ENCODE results near the gene PLA2G2D.

Gene PLA2G2D

DNA sequence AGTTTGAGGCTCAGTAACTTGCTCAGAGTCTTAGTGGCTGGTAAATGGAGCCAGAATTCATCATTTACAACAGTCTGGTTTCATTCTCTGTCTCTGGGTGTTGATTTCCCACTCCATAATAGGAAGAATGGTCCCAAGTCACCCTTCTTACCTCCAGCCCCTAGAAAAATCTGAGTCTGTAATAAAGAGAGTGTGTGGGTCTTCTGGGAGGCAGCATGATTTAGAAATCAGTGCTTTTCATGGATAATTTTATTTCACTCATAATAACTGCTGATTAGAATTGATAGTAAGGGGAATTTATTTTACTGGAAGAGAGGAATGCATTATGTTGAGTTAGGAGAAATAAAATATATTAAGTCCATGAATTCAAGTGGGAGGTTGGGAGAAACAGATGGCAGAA lies 2.1 kb downstream of the PLA2G2D start:
- TF ChIP-seq, protein P1, sequence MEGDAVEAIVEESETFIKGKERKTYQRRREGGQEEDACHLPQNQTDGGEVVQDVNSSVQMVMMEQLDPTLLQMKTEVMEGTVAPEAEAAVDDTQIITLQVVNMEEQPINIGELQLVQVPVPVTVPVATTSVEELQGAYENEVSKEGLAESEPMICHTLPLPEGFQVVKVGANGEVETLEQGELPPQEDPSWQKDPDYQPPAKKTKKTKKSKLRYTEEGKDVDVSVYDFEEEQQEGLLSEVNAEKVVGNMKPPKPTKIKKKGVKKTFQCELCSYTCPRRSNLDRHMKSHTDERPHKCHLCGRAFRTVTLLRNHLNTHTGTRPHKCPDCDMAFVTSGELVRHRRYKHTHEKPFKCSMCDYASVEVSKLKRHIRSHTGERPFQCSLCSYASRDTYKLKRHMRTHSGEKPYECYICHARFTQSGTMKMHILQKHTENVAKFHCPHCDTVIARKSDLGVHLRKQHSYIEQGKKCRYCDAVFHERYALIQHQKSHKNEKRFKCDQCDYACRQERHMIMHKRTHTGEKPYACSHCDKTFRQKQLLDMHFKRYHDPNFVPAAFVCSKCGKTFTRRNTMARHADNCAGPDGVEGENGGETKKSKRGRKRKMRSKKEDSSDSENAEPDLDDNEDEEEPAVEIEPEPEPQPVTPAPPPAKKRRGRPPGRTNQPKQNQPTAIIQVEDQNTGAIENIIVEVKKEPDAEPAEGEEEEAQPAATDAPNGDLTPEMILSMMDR (IDR thresholded peaks at IDR 0.05) = no peak
- Histone ChIP-seq H3K36me3 (no peaks in the 10 kb centered on the region), H3K4me1 (ENCODE audit: control insufficient read depth in 1 of 2, insufficient read depth in 1 of 2, low read depth in 1 of 2, low read length in 1 of 2) (no peaks in the 10 kb centered on the region), H3K27ac (no peak overlapping the region), H3K27me3 (peaks cover 12% of the 10 kb centered on the region), H3K4me3 (ENCODE audit: low read depth in 1 of 2, low read length in 1 of 2) (no peak overlapping the region), H3K9me3 (no peaks in the 10 kb centered on the region)

DNA sequence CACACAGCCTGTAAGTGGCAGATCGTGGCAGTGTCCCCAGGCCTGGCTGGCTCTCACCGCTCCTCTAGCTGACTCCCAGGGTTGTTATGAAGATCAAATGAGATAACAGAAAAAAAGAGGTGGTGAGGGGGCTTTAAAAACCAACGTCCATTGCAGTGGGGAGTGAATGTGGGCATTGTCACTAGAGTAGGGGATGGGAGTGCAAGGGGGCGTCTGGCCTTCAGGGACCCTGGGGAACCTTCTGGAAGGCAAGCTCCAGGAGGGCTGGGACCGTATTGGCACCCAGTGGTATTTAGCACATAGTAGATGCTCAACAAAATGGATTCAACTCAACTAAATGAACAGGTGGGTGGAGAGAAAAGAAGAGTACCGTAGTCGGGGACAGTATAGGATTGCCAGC lies 3.4 kb downstream of the PLA2G2D start:
- TF ChIP-seq, protein P1 (IDR thresholded peaks at IDR 0.05) = no peak
- no peaks in the 10 kb centered on the region for H3K9me3 ChIP-seq
- no peaks in the 10 kb centered on the region for H3K36me3 ChIP-seq
- peaks cover 7% of the 10 kb centered on the region for H3K27me3 ChIP-seq
- no peak overlapping the region for H3K4me3 ChIP-seq (ENCODE audit: low read depth in 1 of 2, low read length in 1 of 2)
- no peaks in the 10 kb centered on the region for H3K4me1 ChIP-seq (ENCODE audit: control insufficient read depth in 1 of 2, insufficient read depth in 1 of 2, low read depth in 1 of 2, low read length in 1 of 2)
- H3K27ac ChIP-seq = no peak overlapping the region

DNA sequence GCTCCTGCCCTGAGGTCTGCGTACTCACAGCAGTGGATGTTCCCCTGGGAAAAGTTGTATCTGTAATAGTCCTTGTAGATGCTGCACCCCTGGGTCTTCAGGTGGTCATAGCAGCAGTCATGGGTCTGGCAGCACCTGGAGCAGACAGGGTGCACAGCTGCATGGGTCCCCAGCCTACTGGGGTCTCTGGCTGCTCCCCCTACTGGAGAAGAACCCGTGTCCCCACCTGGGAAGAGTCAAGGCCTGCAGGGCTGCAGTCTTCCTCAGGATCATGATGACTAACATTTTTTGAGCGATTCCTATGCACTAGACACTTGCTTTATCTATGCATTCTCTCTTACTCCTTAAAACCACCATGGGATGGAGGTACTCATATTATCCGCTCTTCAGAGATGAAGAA lies 3.9 kb downstream of the PLA2G2D start:
- Histone ChIP-seq H3K4me3 (ENCODE audit: low read depth in 1 of 2, low read length in 1 of 2) (no peak overlapping the region), H3K27ac (no peak overlapping the region), H3K4me1 (ENCODE audit: control insufficient read depth in 1 of 2, insufficient read depth in 1 of 2, low read depth in 1 of 2, low read length in 1 of 2) (no peaks in the 10 kb centered on the region), H3K27me3 (peaks cover 7% of the 10 kb centered on the region), H3K9me3 (no peaks in the 10 kb centered on the region), H3K36me3 (no peaks in the 10 kb centered on the region)
- TF ChIP-seq, protein P1 (IDR thresholded peaks at IDR 0.05) = no peak

DNA sequence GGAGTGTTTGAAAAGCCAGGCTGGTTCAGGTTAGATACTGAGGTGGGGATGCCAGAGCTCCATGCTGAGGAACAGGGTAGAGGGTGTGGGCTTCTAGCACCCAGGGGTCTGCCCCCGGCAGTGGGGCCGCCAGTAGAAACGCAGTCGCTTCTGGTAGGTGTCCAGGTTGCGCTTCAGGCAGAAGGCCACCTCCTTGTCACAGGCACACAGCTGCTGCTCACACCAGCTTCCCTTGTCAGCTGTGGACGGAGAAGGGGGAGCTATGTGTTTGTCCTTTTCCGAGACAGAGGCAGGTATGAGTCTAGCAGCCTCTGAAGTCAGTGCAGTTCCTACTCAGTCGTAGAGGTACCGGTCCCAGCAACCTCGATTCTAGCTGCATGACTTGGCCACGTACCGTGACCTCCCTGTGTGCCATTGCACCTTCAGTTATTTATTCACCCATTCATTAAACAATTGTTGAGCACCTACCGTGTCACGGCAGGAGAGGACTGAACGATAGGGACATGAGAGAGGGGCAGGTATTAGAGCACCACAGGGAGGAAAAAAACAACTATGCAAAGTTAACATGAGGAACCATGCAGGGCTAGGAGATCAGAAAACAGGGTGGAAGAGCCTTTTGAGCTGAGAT lies 5.2 kb downstream of the PLA2G2D start:
- Histone ChIP-seq H3K4me1 (ENCODE audit: control insufficient read depth in 1 of 2, insufficient read depth in 1 of 2, low read depth in 1 of 2, low read length in 1 of 2) (no peaks in the 10 kb centered on the region), H3K36me3 (no peaks in the 10 kb centered on the region), H3K27ac (no peak overlapping the region), H3K9me3 (no peaks in the 10 kb centered on the region), H3K27me3 (peaks cover 5% of the 10 kb centered on the region), H3K4me3 (ENCODE audit: low read depth in 1 of 2, low read length in 1 of 2) (no peak overlapping the region)
- TF ChIP-seq, protein P1 (IDR thresholded peaks at IDR 0.05) = no peak

DNA sequence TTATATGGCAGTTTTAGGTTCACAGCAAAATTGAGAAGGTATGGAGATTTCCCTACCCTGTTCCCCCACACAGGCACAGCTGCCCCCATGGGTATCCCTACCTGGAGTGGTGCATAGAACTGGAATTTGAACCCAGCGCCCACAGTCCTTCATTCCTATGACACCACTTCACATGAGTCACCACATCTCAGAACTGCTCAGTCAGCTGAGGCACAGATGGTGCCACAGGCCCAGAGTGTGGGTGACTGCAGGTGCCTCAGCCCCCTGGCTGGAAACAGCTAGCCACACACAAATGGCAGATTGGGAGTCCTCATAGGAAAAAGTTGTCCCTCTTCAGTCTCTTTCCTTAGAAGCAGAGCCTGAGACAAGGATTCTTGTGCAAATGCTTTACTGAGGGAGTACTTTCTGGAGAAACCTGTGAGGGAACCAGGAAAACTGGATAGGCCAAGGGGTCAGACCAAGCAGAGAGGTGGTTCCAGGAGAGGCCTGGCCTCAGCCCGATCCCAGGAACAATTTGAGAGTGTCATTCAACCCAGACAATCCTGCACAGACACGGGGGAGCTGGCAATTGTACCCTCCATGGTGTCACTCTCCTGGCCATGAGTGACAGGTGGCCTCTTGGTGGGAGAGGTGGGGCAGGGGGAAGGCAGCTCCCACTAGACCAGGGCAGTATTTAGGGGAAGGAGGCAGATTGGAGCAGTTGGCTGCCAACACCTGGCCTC lies 6.9 kb downstream of the PLA2G2D start:
- H3K4me1 ChIP-seq (ENCODE audit: control insufficient read depth in 1 of 2, insufficient read depth in 1 of 2, low read depth in 1 of 2, low read length in 1 of 2) = no peaks in the 10 kb centered on the region
- H3K9me3 ChIP-seq = no peaks in the 10 kb centered on the region
- peaks cover 14% of the 10 kb centered on the region for H3K27me3 ChIP-seq
- no peak overlapping the region for H3K4me3 ChIP-seq (ENCODE audit: low read depth in 1 of 2, low read length in 1 of 2)
- TF ChIP-seq, protein P1 (IDR thresholded peaks at IDR 0.05) = no peak
- no peaks in the 10 kb centered on the region for H3K36me3 ChIP-seq
- H3K27ac ChIP-seq = no peak overlapping the region

Measured in neutrophil (primary cell).